ENCODE data around the gene SCGB3A1.

- no peak for TF ChIP-seq CTCF (conservative IDR thresholded peaks at IDR 0.05; ENCODE audit: low read depth, low read length)
- TF ChIP-seq POLR2A (IDR thresholded peaks at IDR 0.05; ENCODE audit: low read depth, low read length), result no peak
Observed at GRCh38 chr5:180609817-180610550, 18.7 kb upstream of the SCGB3A1 start.
